ENCODE data around the gene PRKCE. TPM values are rescaled to one million over a fixed set of nuclear protein-coding genes. Genes with fewer than 3 reads are reported as not detected.

PRKCE gene
- total and polyA plus RNA-seq, 2 experiments from 2014 or later, result 0.94 to 1.2 TPM

- no peak for TF ChIP-seq JUNB (IDR thresholded peaks at IDR 0.05; ENCODE audit: unreplicated experiment)
- no peak for TF ChIP-seq ZNF331 (CRISPR knock-in tag; IDR thresholded peaks at IDR 0.05; ENCODE audit: low read depth)
- TF ChIP-seq REST (IDR thresholded peaks at IDR 0.05; ENCODE audit: unreplicated experiment), result no peak
- TF ChIP-seq CREB1 (CRISPR knock-in tag; IDR thresholded peaks at IDR 0.05; ENCODE audit: low read depth), result no peak
- no peak for TF ChIP-seq NANOG (IDR thresholded peaks at IDR 0.05; ENCODE audit: borderline replicate concordance)
- TF ChIP-seq ETS1 (IDR thresholded peaks at IDR 0.05), result no peak
- no peak for TF ChIP-seq ZNF114 (CRISPR knock-in tag; IDR thresholded peaks at IDR 0.05)
- TF ChIP-seq EZH2phosphoT487 (IDR thresholded peaks at IDR 0.05; ENCODE audit: unreplicated experiment), result no peak
- TF ChIP-seq ZNF462 (CRISPR knock-in tag; IDR thresholded peaks at IDR 0.05), result no peak
- no peak for TF ChIP-seq POLR2AphosphoS5 (IDR thresholded peaks at IDR 0.05; ENCODE audit: low read depth)
- no peak for TF ChIP-seq EZH2 (IDR thresholded peaks at IDR 0.05; ENCODE audit: low read depth, unreplicated experiment)
- Mint-ChIP-seq H3K4me3 (no peak overlapping the region), H3K27me3 (ENCODE audit: insufficient read depth, low read depth, poor library complexity) (peaks cover 2% of the 10 kb centered on the region), H3K36me3 (ENCODE audit: low read depth) (no peaks in the 10 kb centered on the region), H3K27ac (no peak overlapping the region), H3K9me3 (no peaks in the 10 kb centered on the region), H3K4me1 (peaks cover 19% of the 10 kb centered on the region)
- H3K27ac ChIP-seq (ENCODE audit: low read depth), result no peak overlapping the region
- H3K4me3 ChIP-seq, result no peak overlapping the region
- DNase-seq (ENCODE audit: low spot score), result no peak
- H4K20me1 ChIP-seq (replicated peaks; ENCODE audit: insufficient read depth), result no peaks in the 10 kb centered on the region
- H3K4me1 ChIP-seq (ENCODE audit: insufficient read depth), result peaks cover 9% of the 10 kb centered on the region
- no peaks in the 10 kb centered on the region for H3K79me2 ChIP-seq (replicated peaks; ENCODE audit: insufficient read depth)
- no peaks in the 10 kb centered on the region for H3K27me3 ChIP-seq (ENCODE audit: insufficient read depth)
- H2AFZ ChIP-seq, result no peak overlapping the region
- no peak overlapping the region for H3K4me2 ChIP-seq
- ATAC-seq, result no peak
- no peaks in the 10 kb centered on the region for H3K36me3 ChIP-seq (ENCODE audit: insufficient read depth)
- H3K9me2 ChIP-seq (ENCODE audit: insufficient read depth), result peaks cover 7% of the 10 kb centered on the region; the same call in 1 of the 2 replicates
- no peaks in the 10 kb centered on the region for H3F3A ChIP-seq (replicated peaks; ENCODE audit: low read depth)
Measured at GRCh38 chr2:46165916-46166315, 514.4 kb downstream of the PRKCE start.
